ENCODE data around the gene PPP2R3A.

The PPP2R3A gene

GRCh38 chr3:135982404-135982761, 16.9 kb downstream of the PPP2R3A start:
- Mint-ChIP-seq H3K36me3 (no peaks in the 10 kb centered on the region), H3K27me3 (no peaks in the 10 kb centered on the region), H3K9me3 (no peaks in the 10 kb centered on the region), H3K4me3 (no peak overlapping the region), H3K4me1 (no peaks in the 10 kb centered on the region), H3K27ac (no peak overlapping the region)
- no peak for DNase-seq
- CTCF ChIA-PET = no interaction called here

GRCh38 chr3:135982922-135983581, 17.5 kb downstream of the PPP2R3A start:
- no peak overlapping the region for H3K4me3 Mint-ChIP-seq
- no peaks in the 10 kb centered on the region for H3K4me1 Mint-ChIP-seq
- no peaks in the 10 kb centered on the region for H3K36me3 Mint-ChIP-seq
- H3K27ac Mint-ChIP-seq = no peak overlapping the region
- no peaks in the 10 kb centered on the region for H3K27me3 Mint-ChIP-seq
- H3K9me3 Mint-ChIP-seq = no peaks in the 10 kb centered on the region
- CTCF ChIA-PET = no interaction called here
- DNase-seq = no peak

GRCh38 chr3:135987661-135988060, 22.1 kb downstream of the PPP2R3A start:
- Mint-ChIP-seq H3K4me1 (no peaks in the 10 kb centered on the region), H3K27ac (no peak overlapping the region), H3K9me3 (no peaks in the 10 kb centered on the region), H3K27me3 (peaks cover 5% of the 10 kb centered on the region), H3K36me3 (no peaks in the 10 kb centered on the region), H3K4me3 (no peak overlapping the region)
- CTCF ChIA-PET = no interaction called here
- no peak for DNase-seq

- peaks cover 5% of the 10 kb centered on the region for H3K27me3 Mint-ChIP-seq
- CTCF ChIA-PET = no interaction called here
- H3K27ac Mint-ChIP-seq = no peak overlapping the region
- H3K9me3 Mint-ChIP-seq = no peaks in the 10 kb centered on the region
- H3K4me3 Mint-ChIP-seq = no peak overlapping the region
- no peaks in the 10 kb centered on the region for H3K36me3 Mint-ChIP-seq
- no peaks in the 10 kb centered on the region for H3K4me1 Mint-ChIP-seq
- no peak for DNase-seq
Observed at GRCh38 chr3:135989242-135989641, 23.7 kb downstream of the PPP2R3A start.

GRCh38 chr3:135990903-135991302, 25.4 kb downstream of the PPP2R3A start:
- Mint-ChIP-seq H3K27ac (no peak overlapping the region), H3K4me1 (no peaks in the 10 kb centered on the region), H3K4me3 (no peak overlapping the region), H3K36me3 (no peaks in the 10 kb centered on the region), H3K9me3 (no peaks in the 10 kb centered on the region), H3K27me3 (peaks cover 5% of the 10 kb centered on the region)
- CTCF ChIA-PET = interaction anchor here (1.0 kb wide), 1 partner anchor 10 kb away, joined by 3 read pairs; no protein-coding TSS in a partner anchor
- no peak for DNase-seq

- Mint-ChIP-seq H3K4me3 (no peak overlapping the region), H3K9me3 (no peaks in the 10 kb centered on the region), H3K27ac (no peak overlapping the region), H3K4me1 (no peaks in the 10 kb centered on the region), H3K36me3 (no peaks in the 10 kb centered on the region), H3K27me3 (peaks cover 5% of the 10 kb centered on the region)
- CTCF ChIA-PET = no interaction called here
- DNase-seq = no peak
Observed at GRCh38 chr3:135991621-135992020, 26.1 kb downstream of the PPP2R3A start.

GRCh38 chr3:135992072-135992471, 26.5 kb downstream of the PPP2R3A start:
- Mint-ChIP-seq H3K4me1 (no peaks in the 10 kb centered on the region), H3K27ac (no peak overlapping the region), H3K9me3 (no peaks in the 10 kb centered on the region), H3K27me3 (peaks cover 5% of the 10 kb centered on the region), H3K36me3 (no peaks in the 10 kb centered on the region), H3K4me3 (no peak overlapping the region)
- CTCF ChIA-PET = no interaction called here
- no peak for DNase-seq

GRCh38 chr3:135994708-135995337, 29.3 kb downstream of the PPP2R3A start:
- Mint-ChIP-seq H3K4me1 (no peaks in the 10 kb centered on the region), H3K27me3 (peaks cover 5% of the 10 kb centered on the region), H3K4me3 (no peak overlapping the region), H3K27ac (no peak overlapping the region), H3K9me3 (no peaks in the 10 kb centered on the region), H3K36me3 (no peaks in the 10 kb centered on the region)
- no peak for DNase-seq
- CTCF ChIA-PET = no interaction called here

- no peak overlapping the region for H3K27ac Mint-ChIP-seq
Observed at GRCh38 chr3:135995766-135996165, 30.2 kb downstream of the PPP2R3A start.

GRCh38 chr3:135997554-135998320, 32.2 kb downstream of the PPP2R3A start:
- DNase-seq = no peak
- CTCF ChIA-PET = no interaction called here
- Mint-ChIP-seq H3K4me3 (no peak overlapping the region), H3K27me3 (no peaks in the 10 kb centered on the region), H3K36me3 (no peaks in the 10 kb centered on the region), H3K9me3 (peaks cover 2% of the 10 kb centered on the region), H3K27ac (no peak overlapping the region), H3K4me1 (no peaks in the 10 kb centered on the region)

More at GRCh38 chr3:135995766-135996165, 30.2 kb downstream of the PPP2R3A start:
- Mint-ChIP-seq H3K9me3 (no peaks in the 10 kb centered on the region), H3K4me1 (no peaks in the 10 kb centered on the region), H3K4me3 (no peak overlapping the region), H3K27me3 (peaks cover 2% of the 10 kb centered on the region), H3K36me3 (no peaks in the 10 kb centered on the region)
- DNase-seq = no peak
- CTCF ChIA-PET = no interaction called here

- Mint-ChIP-seq H3K9me3 (no peaks in the 10 kb centered on the region), H3K36me3 (no peaks in the 10 kb centered on the region), H3K27ac (no peak overlapping the region), H3K4me3 (no peak overlapping the region), H3K4me1 (no peaks in the 10 kb centered on the region), H3K27me3 (no peaks in the 10 kb centered on the region)
- no peak for DNase-seq
- CTCF ChIA-PET = no interaction called here
Observed at GRCh38 chr3:136008221-136008620, 42.7 kb downstream of the PPP2R3A start.

- no peaks in the 10 kb centered on the region for H3K36me3 Mint-ChIP-seq
- no peak for DNase-seq
- no peaks in the 10 kb centered on the region for H3K27me3 Mint-ChIP-seq
- H3K27ac Mint-ChIP-seq = no peak overlapping the region
- CTCF ChIA-PET = no interaction called here
- H3K9me3 Mint-ChIP-seq = no peaks in the 10 kb centered on the region
- H3K4me1 Mint-ChIP-seq = no peaks in the 10 kb centered on the region
- H3K4me3 Mint-ChIP-seq = no peak overlapping the region
Observed at GRCh38 chr3:136008732-136009470, 43.4 kb downstream of the PPP2R3A start.

GRCh38 chr3:136018876-136019275, 53.3 kb downstream of the PPP2R3A start:
- Mint-ChIP-seq H3K9me3 (no peaks in the 10 kb centered on the region), H3K36me3 (no peaks in the 10 kb centered on the region), H3K4me1 (no peaks in the 10 kb centered on the region), H3K27me3 (peaks cover 18% of the 10 kb centered on the region), H3K27ac (no peak overlapping the region), H3K4me3 (no peak overlapping the region)
- CTCF ChIA-PET = no interaction called here
- no peak for DNase-seq

- Mint-ChIP-seq H3K27me3 (peaks cover 18% of the 10 kb centered on the region), H3K36me3 (no peaks in the 10 kb centered on the region), H3K9me3 (no peaks in the 10 kb centered on the region), H3K4me1 (no peaks in the 10 kb centered on the region), H3K27ac (no peak overlapping the region), H3K4me3 (no peak overlapping the region)
- CTCF ChIA-PET = interaction anchor here (1.0 kb wide), 1 partner anchor 21 kb away, joined by 4 read pairs; no protein-coding TSS in a partner anchor
- DNase-seq = no peak
Observed at GRCh38 chr3:136021803-136022202, 56.3 kb downstream of the PPP2R3A start.
